GM12878 (cell line): Measurements from ENCODE around the gene HIF3A. TPM values are rescaled to one million over a fixed set of nuclear protein-coding genes. Genes with fewer than 3 reads are reported as not detected.

ENCODE experiments used
- ATAC-seq: fragments of 200-7000 bp; cut with Tn5 transposase; 3 replicates; pipeline ENCODE4 v1.9.1; 2020; ENCODE audit warnings: mild to moderate bottlenecking, moderate library complexity
- BruUV-seq: library from RNA; stranded (reverse); fragments of 400-500 nt; replicated peaks from 2 replicates; lab custom pipeline; 2021; lab: Mats Ljungman, UMichigan
- CTCF ChIA-PET: fragments of 300-600 bp; sonication (Branson Sonifier 250); formaldehyde crosslinking; extraction: SDS; loops from one replicate; lab custom pipeline; 2021; ENCODE audit warnings: inconsistent platforms; lab: Yijun Ruan, JAX
- POLR2A ChIA-PET: fragments of 350-600 bp; formaldehyde crosslinking; extraction: SDS; loops from one replicate; lab custom pipeline; 2021; ENCODE audit warnings: inconsistent platforms; lab: Charles Lee
- RAD21 ChIA-PET: fragments of 300-600 bp; sonication (Branson Sonifier 250); formaldehyde crosslinking; loops from one replicate; lab custom pipeline; 2023; ENCODE audit warnings: antibody characterized with exemption; ENCODE audit not compliant: unreplicated experiment; lab: Charles Lee
- SMC1A ChIA-PET: fragments of 300-600 bp; sonication (Branson Sonifier 250); formaldehyde crosslinking; loops from one replicate; lab custom pipeline; 2023; ENCODE audit not compliant: unreplicated experiment, uncharacterized antibody; lab: Charles Lee
- DNase-seq: peaks from one replicate; pipeline ENCODE4 v3.0.0-alpha.2; 2011; ENCODE audit warnings: low read depth, low spot score
- FAIRE-seq: peaks from 3 replicates; lab custom pipeline; 2011; peaks lifted over from hg19 to GRCh38; lab: Jason Lieb, UNC
- H2AFZ ChIP-seq: 2 replicates; pipeline ENCODE4 v1.6.0; 2011; ENCODE audit warnings: low read depth, low read length, control low read depth; ENCODE audit not compliant: control insufficient read depth
- H3K27ac ChIP-seq: 2 replicates; pipeline ENCODE4 v1.5.1; 2011; ENCODE audit warnings: control low read depth; ENCODE audit not compliant: control insufficient read depth, insufficient read depth
- H3K27me3 ChIP-seq, 2 experiments: replicated peaks in 1 of 2; 2 replicates each; pipeline versions ENCODE4 v1.6.0 to v1.6.1; 2011; ENCODE audit warnings: low read length in 1 of 2; ENCODE audit not compliant: control insufficient read depth in 2 of 2, insufficient read depth in 2 of 2
- H3K36me3 ChIP-seq, 2 experiments: 2 replicates each; pipeline ENCODE4 v1.5.1; 2011; ENCODE audit warnings: low read length in 1 of 2; ENCODE audit not compliant: control insufficient read depth in 2 of 2, insufficient read depth in 2 of 2
- H3K4me1 ChIP-seq: 2 replicates; pipeline ENCODE4 v1.6.1; 2011; ENCODE audit warnings: mild to moderate bottlenecking, low read length, moderate library complexity, mixed read lengths; ENCODE audit not compliant: control insufficient read depth, insufficient read depth
- H3K4me2 ChIP-seq: 2 replicates; pipeline ENCODE4 v1.6.0; 2011; ENCODE audit warnings: control low read depth; ENCODE audit not compliant: control insufficient read depth, insufficient read depth
- H3K4me3 ChIP-seq: fragments of 200-600 bp; sonication (generic); 2 replicates; pipeline ENCODE4 v1.5.1; 2016
- H3K79me2 ChIP-seq: 2 replicates; pipeline ENCODE4 v1.6.0; 2011; ENCODE audit warnings: low read length; ENCODE audit not compliant: control insufficient read depth, insufficient read depth
- H3K9ac ChIP-seq: 2 replicates; pipeline ENCODE4 v1.8.0; 2011; ENCODE audit warnings: low read length, control low read depth, mixed read lengths; ENCODE audit not compliant: control insufficient read depth, insufficient read depth
- H3K9me3 ChIP-seq: replicated peaks from 3 replicates; pipeline ENCODE4 v1.5.1; 2011; ENCODE audit warnings: mild to moderate bottlenecking, low read length; ENCODE audit not compliant: control insufficient read depth, insufficient read depth
- H4K20me1 ChIP-seq: 2 replicates; pipeline ENCODE4 v1.6.0; 2011; ENCODE audit not compliant: control insufficient read depth, insufficient read depth
- FOS ChIP-seq: IDR thresholded peaks from 3 replicates; pipeline ENCODE4 v1.6.1; 2011; ENCODE audit warnings: borderline replicate concordance; ENCODE audit not compliant: insufficient read length; ENCODE audit errors: extremely low read depth
- HSF1 ChIP-seq: fragments of 150-350 bp; IDR thresholded peaks from 2 replicates; pipeline ENCODE4 v1.6.1; 2014; ENCODE audit warnings: mild to moderate bottlenecking, low read depth, low read length
- RB1 ChIP-seq: fragments of 450-650 bp; formaldehyde crosslinking; IDR thresholded peaks from 2 replicates; pipeline ENCODE4 v1.6.1; 2017; ENCODE audit warnings: mild to moderate bottlenecking, borderline replicate concordance
- RUNX3 ChIP-seq: IDR thresholded peaks from 2 replicates; pipeline ENCODE4 v1.6.1; 2012; ENCODE audit warnings: low read length, inconsistent platforms
- ZNF217 ChIP-seq: fragments of 450-650 bp; IDR thresholded peaks from 2 replicates; pipeline ENCODE4 v1.6.1; 2017; ENCODE audit warnings: antibody characterized with exemption, mild to moderate bottlenecking
- WGBS: methylation state at CpG from one replicate; pipeline ENCODE4 v1.1.6; 2016; ENCODE audit warnings: low lambda C conversion rate; ENCODE audit not compliant: insufficient replicate concordance, insufficient coverage; ENCODE audit errors: missing lambda C conversion rate; 5-methylcytosine and 5-hydroxymethylcytosine counted together
- in situ Hi-C: fragments of 300-500 bp; cut with MboI; formaldehyde crosslinking; loops from 9 replicates; pipeline ENCODE4 v1.14.3; 2018; ENCODE audit warnings: mixed read lengths
- intact Hi-C: fragments of 100-400 bp; cut with micrococcal nuclease; formaldehyde crosslinking; loops from one replicate; pipeline ENCODE4 v1.14.2; 2022; ENCODE audit not compliant: unreplicated experiment
- polyA plus RNA-seq, 11 experiments: library from polyadenylated mRNA; depleted of rRNA in 4 of 11; unstranded in 6 of 11; stranded (reverse) in 5 of 11; fragments of >200 nt; fragmentation: Nextera tagmentation in 4 of 11; fragmentation: Illumina TruSeq in 1 of 11; extraction: Ambion mirVana in 4 of 11; extraction: Trizol in 1 of 11; gene quantifications; 1 replicate in 1 of 11; 2 replicates in 10 of 11; pipeline versions ENCODE4 v1.2.1 to v1.2.3, GENCODE V29; 2011 to 2016; ENCODE audit warnings: inconsistent platforms in 2 of 11, missing spikeins in 2 of 11, low read depth in 1 of 11
- total RNA-seq, 4 experiments: library from RNA; depleted of rRNA in 3 of 4; stranded (reverse); fragments of >200 nt in 3 of 4; fragmentation: Illumina TruSeq in 1 of 4; extraction: Trizol in 1 of 4; gene quantifications; 2 replicates each; pipeline versions ENCODE4 v1.2.1 to v1.2.3, GENCODE V29; 2013 to 2021

Gene HIF3A
- total and polyA plus RNA-seq, 10 of the 15 experiments (the other 5 are each of a cell fraction or from before 2014, with no cell fraction given) = 0.03 to 0.20 (median 0.06) TPM; not detected in 5

GRCh38 chr19:46345157-46345556 is 48.3 kb downstream of the HIF3A start:
- no peak for ATAC-seq
- CTCF ChIA-PET = interaction anchor here (0.6 kb wide), 1 partner anchor 1271 kb away, joined by 3 read pairs; no protein-coding TSS in a partner anchor

More at GRCh38 chr19:46345157-46345556, 48.3 kb downstream of the HIF3A start:
- DNase-seq = no peak
- Histone ChIP-seq H3K9me3 (no peaks in the 10 kb centered on the region), H3K9ac (no peak overlapping the region), H3K4me2 (no peak overlapping the region), H3K4me3 (no peak overlapping the region), H3K79me2 (peaks cover 30% of the 10 kb centered on the region), H3K27me3 (no peaks in the 10 kb centered on the region), H3K36me3 (no peaks in the 10 kb centered on the region), H2AFZ (no peak overlapping the region), H3K27ac (no peak overlapping the region), H4K20me1 (no peaks in the 10 kb centered on the region), H3K4me1 (peaks cover 21% of the 10 kb centered on the region)
- intact Hi-C loops = no loop called here
- no peak for FAIRE-seq
- POLR2A ChIA-PET = no interaction called here
- in situ Hi-C loops = no loop called here
- no TSS peak for BruUV-seq
- SMC1A ChIA-PET = no interaction called here
- RAD21 ChIA-PET = no interaction called here
- TF ChIP-seq RB1 = no peak
- TF ChIP-seq HSF1 = no peak
- no peak for TF ChIP-seq ZNF217
- no peak for TF ChIP-seq RUNX3
- TF ChIP-seq FOS = no peak
- 79% methylated on average over 5 of the region's 5 CpGs for WGBS
